ENCODE data around the gene SIAH2. TPM values are rescaled to one million over a fixed set of nuclear protein-coding genes. Genes with fewer than 3 reads are reported as not detected.
"Not testable (repeated sequence)": the region's sequence is repeated elsewhere in the genome, so short reads cannot be mapped to it uniquely, and the experiment has no call there.

The SIAH2 gene
- total RNA-seq, 2 donors from 2014 or later = 36.2 to 54.6 TPM

GRCh38 chr3:150803440-150803985, 40.5 kb upstream of the SIAH2 start:
- Histone ChIP-seq H3K27me3 (replicated peaks; ENCODE audit: insufficient read depth) (no peaks in the 10 kb centered on the region), H3K9me3 (no peaks in the 10 kb centered on the region), H3K4me3 (no peak overlapping the region), H3K36me3 (no peaks in the 10 kb centered on the region), H3K4me1 (ENCODE audit: control insufficient read depth in 1 of 2, low read depth in 2 of 2) (no peaks in the 10 kb centered on the region), H3K27ac (no peak overlapping the region)
- ATAC-seq (ENCODE audit: insufficient number of reproducible peaks, low FRiP score, low read depth) (no peak), DNase-seq (ENCODE audit: low spot score) (no peak)
- TF ChIP-seq CTCF (IDR thresholded peaks at IDR 0.05) = no peak

GRCh38 chr3:150800722-150801121, 37.8 kb upstream of the SIAH2 start:
- Histone ChIP-seq H3K36me3 (no peaks in the 10 kb centered on the region), H3K9me3 (no peaks in the 10 kb centered on the region), H3K27me3 (replicated peaks; ENCODE audit: insufficient read depth) (no peaks in the 10 kb centered on the region), H3K27ac (no peak overlapping the region), H3K4me3 (no peak overlapping the region), H3K4me1 (ENCODE audit: control insufficient read depth in 1 of 2, low read depth in 2 of 2) (peaks cover 0 to 6% of the 10 kb centered on the region in 2 donors)
- ATAC-seq (ENCODE audit: insufficient number of reproducible peaks, low FRiP score, low read depth) = no peak
- DNase-seq (ENCODE audit: low spot score) = no peak
- TF ChIP-seq CTCF (IDR thresholded peaks at IDR 0.05) = no peak

GRCh38 chr3:150798122-150798618, 35.2 kb upstream of the SIAH2 start:
- no peaks in the 10 kb centered on the region for H3K27me3 ChIP-seq (replicated peaks; ENCODE audit: insufficient read depth)
- no peak overlapping the region for H3K27ac ChIP-seq
- no peak for TF ChIP-seq CTCF (IDR thresholded peaks at IDR 0.05)
- no peak overlapping the region for H3K4me3 ChIP-seq
- no peaks in the 10 kb centered on the region for H3K36me3 ChIP-seq
- no peaks in the 10 kb centered on the region for H3K9me3 ChIP-seq
- ATAC-seq (ENCODE audit: insufficient number of reproducible peaks, low FRiP score, low read depth) (no peak), DNase-seq (ENCODE audit: low spot score) (no peak)
- H3K4me1 ChIP-seq (ENCODE audit: control insufficient read depth in 1 of 2, low read depth in 2 of 2) = peaks cover 0 to 6% of the 10 kb centered on the region in 2 donors

GRCh38 chr3:150797155-150797554, 34.2 kb upstream of the SIAH2 start:
- no peak for DNase-seq (ENCODE audit: low spot score)
- H3K27ac ChIP-seq = no peak overlapping the region
- no peaks in the 10 kb centered on the region for H3K27me3 ChIP-seq (replicated peaks; ENCODE audit: insufficient read depth)
- peaks cover 0 to 6% of the 10 kb centered on the region in 2 donors for H3K4me1 ChIP-seq (ENCODE audit: control insufficient read depth in 1 of 2, low read depth in 2 of 2)
- no peak overlapping the region for H3K4me3 ChIP-seq
- ATAC-seq (ENCODE audit: insufficient number of reproducible peaks, low FRiP score, low read depth) = no peak
- TF ChIP-seq CTCF (IDR thresholded peaks at IDR 0.05) = no peak
- no peaks in the 10 kb centered on the region for H3K36me3 ChIP-seq
- no peaks in the 10 kb centered on the region for H3K9me3 ChIP-seq

- H3K4me3 ChIP-seq; ATAC-seq (ENCODE audit: insufficient number of reproducible peaks, low FRiP score, low read depth); H3K4me1 ChIP-seq (ENCODE audit: control insufficient read depth in 1 of 2, low read depth in 2 of 2); H3K27ac ChIP-seq; H3K27me3 ChIP-seq (replicated peaks; ENCODE audit: insufficient read depth); DNase-seq (ENCODE audit: low spot score); H3K9me3 ChIP-seq; H3K36me3 ChIP-seq: not testable (repeated sequence)
These were observed 33.6 kb upstream of the SIAH2 start for GRCh38 chr3:150796527-150796926.

- TF ChIP-seq CTCF (IDR thresholded peaks at IDR 0.05) = no peak
- Histone ChIP-seq H3K4me1 (ENCODE audit: control insufficient read depth in 1 of 2, low read depth in 2 of 2) (peaks cover 0 to 6% of the 10 kb centered on the region in 2 donors), H3K27ac (no peak overlapping the region), H3K9me3 (no peaks in the 10 kb centered on the region), H3K36me3 (no peaks in the 10 kb centered on the region), H3K4me3 (no peak overlapping the region), H3K27me3 (replicated peaks; ENCODE audit: insufficient read depth) (no peaks in the 10 kb centered on the region)
- DNase-seq (ENCODE audit: low spot score) (no peak), ATAC-seq (ENCODE audit: insufficient number of reproducible peaks, low FRiP score, low read depth) (no peak)
These were observed 30.7 kb upstream of the SIAH2 start for GRCh38 chr3:150793641-150794040.
